ENCODE data around the gene ATP6V0C. TPM values are rescaled to one million over a fixed set of nuclear protein-coding genes. Genes with fewer than 3 reads are reported as not detected.
A peak's percentile ranks its signal among the peaks of the same experiment; 100 is the strongest.

Gene ATP6V0C
- total RNA-seq, 2 experiments from 2014 or later: 103 to 111 TPM

DNA sequence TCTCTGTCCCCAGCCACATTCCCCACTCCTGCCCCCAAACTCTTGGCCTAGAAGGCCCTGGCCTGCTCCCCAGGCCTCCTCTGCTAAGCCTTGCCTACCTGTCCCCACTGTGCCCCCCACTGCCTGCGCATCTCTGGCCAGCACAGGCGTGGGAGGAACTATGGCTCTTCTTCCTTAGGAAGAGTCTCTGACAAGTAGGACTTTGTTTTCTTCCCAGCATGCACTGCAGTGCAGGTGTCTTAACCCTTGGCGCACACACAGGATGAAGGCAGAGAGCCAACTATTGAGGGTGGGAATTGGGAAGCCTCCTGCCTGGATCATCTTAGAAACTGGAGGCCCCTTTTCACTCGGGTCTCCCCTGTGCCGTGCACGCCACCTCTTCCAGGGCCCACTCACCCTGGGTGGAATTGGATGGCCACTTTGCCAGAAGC is 10.1 kb downstream of the ATP6V0C start:
- Mint-ChIP-seq H3K27ac (peak overlapping the region; percentile 41), H3K9me3 (no peaks in the 10 kb centered on the region), H3K36me3 (ENCODE audit: low read depth) (peaks cover 25% of the 10 kb centered on the region), H3K4me1 (peaks cover 21% of the 10 kb centered on the region), H3K4me3 (no peak overlapping the region), H3K27me3 (no peaks in the 10 kb centered on the region)
- DNase-seq: no peak
- ChIA-PET POLR2A (no interaction called here), CTCF (no interaction called here)

DNA sequence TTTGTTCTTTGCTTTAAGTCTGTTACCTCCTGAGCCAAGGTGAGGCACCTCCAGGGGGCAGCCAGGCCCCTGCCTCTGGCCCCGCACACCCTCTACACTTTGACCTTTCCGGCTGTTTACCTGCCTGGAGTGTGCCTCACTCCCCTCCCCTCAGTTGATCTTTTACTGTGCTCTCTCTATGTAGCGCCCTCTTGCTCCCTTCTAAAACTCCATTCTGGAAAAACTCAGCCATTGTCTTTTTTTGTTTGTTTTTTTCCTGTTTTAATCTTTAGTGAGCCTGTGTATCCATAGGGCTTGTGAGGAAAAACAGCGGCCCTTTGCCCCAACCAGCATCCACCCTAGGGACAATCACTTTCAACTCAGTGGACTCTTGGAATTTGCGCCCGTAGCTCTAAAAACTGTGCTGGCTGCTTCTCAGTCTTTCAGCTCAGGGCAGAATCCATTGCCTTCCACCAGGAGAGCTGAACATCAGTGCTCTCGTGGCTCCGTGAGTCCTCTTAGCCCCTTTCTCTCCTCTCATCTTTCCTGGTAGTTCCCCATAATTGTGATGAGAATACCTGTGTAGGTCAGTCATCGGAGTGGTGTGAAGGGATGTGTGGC is 10.7 kb downstream of the ATP6V0C start:
- no peak overlapping the region for H3K27ac Mint-ChIP-seq
- H3K4me3 Mint-ChIP-seq: no peak overlapping the region
- POLR2A ChIA-PET: no interaction called here

GRCh38 chr16:2526135-2526534 is 12.4 kb downstream of the ATP6V0C start:
- peaks cover 17% of the 10 kb centered on the region for H3K36me3 Mint-ChIP-seq (ENCODE audit: low read depth)
- H3K9me3 Mint-ChIP-seq: no peaks in the 10 kb centered on the region
- ChIA-PET CTCF (no interaction called here), POLR2A (no interaction called here)
- H3K4me1 Mint-ChIP-seq: peaks cover 13% of the 10 kb centered on the region
- no peak overlapping the region for H3K4me3 Mint-ChIP-seq
- no peaks in the 10 kb centered on the region for H3K27me3 Mint-ChIP-seq
- no peak overlapping the region for H3K27ac Mint-ChIP-seq
- DNase-seq: no peak

More for the DNA sequence above, 10.7 kb downstream of the ATP6V0C start:
- Mint-ChIP-seq H3K4me1 (peaks cover 19% of the 10 kb centered on the region), H3K9me3 (no peaks in the 10 kb centered on the region), H3K36me3 (ENCODE audit: low read depth) (peaks cover 21% of the 10 kb centered on the region), H3K27me3 (no peaks in the 10 kb centered on the region)
- DNase-seq: no peak
- CTCF ChIA-PET: no interaction called here

GRCh38 chr16:2527071-2527783 is 13.5 kb downstream of the ATP6V0C start:
- Mint-ChIP-seq H3K27ac (no peak overlapping the region), H3K36me3 (ENCODE audit: low read depth) (peaks cover 15% of the 10 kb centered on the region), H3K4me3 (no peak overlapping the region), H3K9me3 (no peaks in the 10 kb centered on the region), H3K27me3 (no peaks in the 10 kb centered on the region), H3K4me1 (peaks cover 14% of the 10 kb centered on the region)
- ChIA-PET POLR2A (no interaction called here), CTCF (no interaction called here)
- DNase-seq: no peak

DNA sequence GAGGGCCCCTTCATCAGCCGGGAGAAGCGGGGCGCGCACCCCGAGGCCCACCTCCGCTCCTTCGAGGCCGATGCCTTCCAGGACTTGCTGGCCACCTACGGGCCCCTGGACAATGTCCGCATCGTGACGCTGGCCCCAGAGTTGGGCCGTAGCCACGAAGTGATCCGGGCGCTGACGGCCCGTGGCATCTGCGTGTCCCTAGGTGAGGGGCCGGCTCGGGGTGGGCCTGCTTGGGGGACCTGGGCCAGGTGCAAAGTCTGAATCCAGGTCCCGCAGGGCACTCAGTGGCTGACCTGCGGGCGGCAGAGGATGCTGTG is 14.0 kb downstream of the ATP6V0C start:
- ChIA-PET POLR2A (no interaction called here), CTCF (no interaction called here)
- Mint-ChIP-seq H3K27ac (no peak overlapping the region), H3K9me3 (no peaks in the 10 kb centered on the region), H3K36me3 (ENCODE audit: low read depth) (peaks cover 15% of the 10 kb centered on the region), H3K4me1 (peaks cover 17% of the 10 kb centered on the region), H3K4me3 (no peak overlapping the region), H3K27me3 (no peaks in the 10 kb centered on the region)
- DNase-seq: no peak

- Mint-ChIP-seq H3K4me3 (no peak overlapping the region), H3K4me1 (peaks cover 20% of the 10 kb centered on the region), H3K36me3 (ENCODE audit: low read depth) (peaks cover 12% of the 10 kb centered on the region), H3K9me3 (no peaks in the 10 kb centered on the region), H3K27ac (no peak overlapping the region), H3K27me3 (no peaks in the 10 kb centered on the region)
- ChIA-PET CTCF (interaction anchor here (1.6 to 1.7 kb wide), 2 partner anchors 8 to 13 kb away, joined by 3 to 4 read pairs; partner anchors contain the start of gene AMDHD2), POLR2A (no interaction called here)
- no peak for DNase-seq
Observed at GRCh38 chr16:2528161-2529060, 14.7 kb downstream of the ATP6V0C start.

DNA sequence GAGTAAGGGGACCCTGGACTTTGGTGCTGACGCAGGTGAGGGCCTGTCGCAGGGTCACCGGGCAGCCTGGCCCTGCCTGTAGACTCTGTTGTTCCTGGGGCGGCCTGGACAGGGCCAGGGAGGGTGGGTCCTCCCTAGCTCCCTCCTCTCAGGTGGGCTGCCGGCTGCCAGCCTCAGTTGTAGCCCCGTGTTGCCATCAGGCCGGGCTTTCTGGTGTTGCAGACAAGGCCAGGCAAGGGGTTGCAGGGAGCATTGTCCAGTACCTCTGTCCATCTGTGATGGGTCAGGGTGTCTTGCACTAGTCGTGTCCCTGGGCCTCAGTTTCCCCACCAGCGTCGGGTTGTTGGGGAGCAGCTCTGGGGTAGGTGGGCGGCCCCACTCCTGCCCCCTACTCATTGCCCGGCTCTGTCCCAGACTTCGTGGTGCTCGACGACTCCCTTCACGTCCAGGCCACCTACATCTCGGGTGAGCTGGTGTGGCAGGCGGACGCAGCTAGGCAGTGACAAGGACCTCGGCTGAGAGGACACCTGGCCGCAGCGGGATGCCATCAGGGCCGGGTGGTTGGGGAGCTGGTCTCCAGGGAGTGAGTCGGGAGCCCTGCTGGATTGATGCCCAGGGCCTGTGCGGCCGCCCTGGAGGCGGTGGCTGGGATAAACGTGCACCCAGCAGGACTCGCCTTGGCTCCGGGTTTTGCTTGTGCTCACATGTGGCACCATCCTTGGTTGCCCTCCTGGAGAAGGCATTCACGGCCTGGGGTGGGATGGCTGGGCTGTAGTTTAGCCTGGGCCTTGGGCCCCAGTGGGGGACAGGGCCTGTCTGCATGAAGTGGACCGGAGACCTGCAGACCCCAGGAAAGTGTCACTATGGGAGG is 15.5 kb downstream of the ATP6V0C start:
- CTCF ChIA-PET: interaction anchor here (1.6 to 1.7 kb wide), 2 partner anchors 9 to 13 kb away, joined by 3 to 4 read pairs; partner anchors contain the start of gene AMDHD2
- Mint-ChIP-seq H3K4me3 (no peak overlapping the region), H3K27ac (no peak overlapping the region), H3K9me3 (no peaks in the 10 kb centered on the region), H3K36me3 (ENCODE audit: low read depth) (peaks cover 6% of the 10 kb centered on the region), H3K27me3 (no peaks in the 10 kb centered on the region), H3K4me1 (peaks cover 24% of the 10 kb centered on the region)
- no peak for DNase-seq
- POLR2A ChIA-PET: no interaction called here

GRCh38 chr16:2529961-2530628 is 16.3 kb downstream of the ATP6V0C start:
- no peak for DNase-seq
- Mint-ChIP-seq H3K27me3 (no peaks in the 10 kb centered on the region), H3K27ac (peak overlapping the region; percentile 70), H3K4me1 (peaks cover 23% of the 10 kb centered on the region), H3K9me3 (no peaks in the 10 kb centered on the region), H3K36me3 (ENCODE audit: low read depth) (no peaks in the 10 kb centered on the region), H3K4me3 (no peak overlapping the region)
- CTCF ChIA-PET: interaction anchor here (1.7 kb wide), 1 partner anchor 10 kb away, joined by 3 read pairs; the partner anchor contains the start of gene AMDHD2
- POLR2A ChIA-PET: interaction anchor here (0.9 kb wide), 1 partner anchor 10 kb away, joined by 4 read pairs; the partner anchor contains the start of gene AMDHD2

GRCh38 chr16:2530629-2531318 is 17.0 kb downstream of the ATP6V0C start:
- no peak for DNase-seq
- Mint-ChIP-seq H3K4me3 (peak overlapping the region; percentile 90), H3K27ac (peak overlapping the region; percentile 99), H3K9me3 (no peaks in the 10 kb centered on the region), H3K36me3 (ENCODE audit: low read depth) (no peaks in the 10 kb centered on the region), H3K27me3 (no peaks in the 10 kb centered on the region), H3K4me1 (peaks cover 23% of the 10 kb centered on the region)
- ChIA-PET POLR2A (interaction anchor here (0.9 kb wide), 1 partner anchor 10 kb away, joined by 4 read pairs; the partner anchor contains the start of gene AMDHD2), CTCF (interaction anchor here (0.8 kb wide), 1 partner anchor 12 kb away, joined by 3 read pairs; no protein-coding TSS in a partner anchor)

GRCh38 chr16:2531371-2531695 is 17.6 kb downstream of the ATP6V0C start, which contains the start of gene CEMP1:
TSS of gene CEMP1 (minus strand) at chr16:2531408. CDS start at chr16:2531073, 335 bp downstream.
- CTCF ChIA-PET: interaction anchor here (0.8 kb wide), 1 partner anchor 13 kb away, joined by 3 read pairs; no protein-coding TSS in a partner anchor
- H3K36me3 Mint-ChIP-seq (ENCODE audit: low read depth): no peaks in the 10 kb centered on the region
- no peaks in the 10 kb centered on the region for H3K27me3 Mint-ChIP-seq
- H3K4me1 Mint-ChIP-seq: peaks cover 23% of the 10 kb centered on the region
- H3K4me3 Mint-ChIP-seq: peak within 1 kb of the TSS; percentile 90
- POLR2A ChIA-PET: interaction anchor here (0.9 kb wide), 1 partner anchor 11 kb away, joined by 4 read pairs; the partner anchor contains the start of gene AMDHD2
- DNase-seq: no peak
- peak within 1 kb of the TSS; percentile 99 for H3K27ac Mint-ChIP-seq
- H3K9me3 Mint-ChIP-seq: no peaks in the 10 kb centered on the region
